Measurements from ENCODE around the gene SMIM21. TPM values are rescaled to one million over a fixed set of nuclear protein-coding genes. Genes with fewer than 3 reads are reported as not detected.

Gene SMIM21
- total and polyA plus RNA-seq, 9 donors, result not detected

GRCh38 chr18:75467281-75467795, 39.8 kb upstream of the SMIM21 start:
- Histone ChIP-seq H3K4me3 (no peak overlapping the region), H3K9me3 (no peaks in the 10 kb centered on the region), H3K4me1 (ENCODE audit: insufficient read depth) (no peaks in the 10 kb centered on the region), H3K36me3 (no peaks in the 10 kb centered on the region), H3K27me3 (no peaks in the 10 kb centered on the region), H3K27ac (no peak overlapping the region)
- intact Hi-C loops (cut with DNase I), result no loop called here
- 93 to 97% (median 96%) methylated on average over 12 of the region's 12 CpGs for WGBS, 3 donors
- no peak for TF ChIP-seq POLR2A (IDR thresholded peaks at IDR 0.05)
- TF ChIP-seq CTCF (IDR thresholded peaks at IDR 0.05), result no peak
- TF ChIP-seq EP300 (IDR thresholded peaks at IDR 0.05), result no peak
- no peak for DNase-seq

GRCh38 chr18:75464356-75464755, 36.9 kb upstream of the SMIM21 start:
- no peaks in the 10 kb centered on the region for H3K9me3 ChIP-seq
- TF ChIP-seq CTCF (IDR thresholded peaks at IDR 0.05), result no peak
- no peak for TF ChIP-seq EP300 (IDR thresholded peaks at IDR 0.05)
- TF ChIP-seq POLR2A (IDR thresholded peaks at IDR 0.05), result no peak
- no peaks in the 10 kb centered on the region for H3K27me3 ChIP-seq
- no peak for DNase-seq
- no peak overlapping the region for H3K4me3 ChIP-seq
- intact Hi-C loops (cut with DNase I), result no loop called here
- no peaks in the 10 kb centered on the region for H3K4me1 ChIP-seq (ENCODE audit: insufficient read depth)
- WGBS, 3 donors, result 93 to 97% (median 94%) methylated on average over 13 of the region's 13 CpGs
- no peak overlapping the region for H3K27ac ChIP-seq
- no peaks in the 10 kb centered on the region for H3K36me3 ChIP-seq

GRCh38 chr18:75462178-75462832, 34.8 kb upstream of the SMIM21 start:
- intact Hi-C loops (cut with DNase I), result no loop called here
- Histone ChIP-seq H3K36me3 (no peaks in the 10 kb centered on the region), H3K4me3 (no peak overlapping the region), H3K4me1 (ENCODE audit: insufficient read depth) (no peaks in the 10 kb centered on the region), H3K9me3 (no peaks in the 10 kb centered on the region), H3K27ac (no peak overlapping the region), H3K27me3 (no peaks in the 10 kb centered on the region)
- TF ChIP-seq CTCF (IDR thresholded peaks at IDR 0.05) (no peak), EP300 (IDR thresholded peaks at IDR 0.05) (no peak), POLR2A (IDR thresholded peaks at IDR 0.05) (no peak)
- no peak for DNase-seq
- 68 to 84% (median 80%) methylated on average over 10 of the region's 10 CpGs for WGBS, 3 donors

- no peaks in the 10 kb centered on the region for H3K27me3 ChIP-seq
Observed at GRCh38 chr18:75456199-75456631, 28.7 kb upstream of the SMIM21 start.

More at GRCh38 chr18:75456199-75456631, 28.7 kb upstream of the SMIM21 start:
- Histone ChIP-seq H3K9me3 (no peaks in the 10 kb centered on the region), H3K4me1 (ENCODE audit: insufficient read depth) (peaks cover 8% of the 10 kb centered on the region), H3K27ac (peak overlapping the region in 1 of 2 donors; percentile 82), H3K4me3 (peak overlapping the region; percentile 51), H3K36me3 (no peaks in the 10 kb centered on the region)
- intact Hi-C loops (cut with DNase I), result no loop called here
- TF ChIP-seq POLR2A (IDR thresholded peaks at IDR 0.05) (no peak), CTCF (IDR thresholded peaks at IDR 0.05) (no peak)
- DNase-seq, result peak in 4 of 5 donors; percentile 13 to 48 (median 30)
- WGBS, 3 donors, result 21 to 44% (median 34%) methylated on average over 19 of the region's 19 CpGs
